ENCODE data around the gene SH3BP1. TPM values are rescaled to one million over a fixed set of nuclear protein-coding genes. Genes with fewer than 3 reads are reported as not detected.

SH3BP1 gene
- total and polyA plus RNA-seq, 2 of the 4 experiments (the other 2 are of a cell fraction): 8.8 to 33.3 TPM

DNA sequence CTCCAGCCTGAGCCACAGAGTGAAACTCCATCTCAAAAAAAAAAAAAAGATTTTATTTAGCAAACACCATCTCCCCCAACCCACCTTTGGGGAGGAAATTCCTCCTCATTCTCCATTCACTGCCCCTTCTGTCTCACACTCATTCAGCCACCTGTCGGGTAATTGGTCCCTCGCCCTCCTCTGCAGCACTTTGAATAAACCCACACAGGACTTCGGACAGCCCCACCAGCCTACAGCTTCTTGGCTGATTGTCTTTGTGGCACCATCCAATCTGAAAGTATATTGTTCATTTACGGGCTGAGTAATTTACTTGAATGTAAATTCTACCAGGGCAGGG is 38.3 kb upstream of the SH3BP1 start:
- H3K18ac ChIP-seq (ENCODE audit: low read depth, low read length): no peak overlapping the region
- H4K5ac ChIP-seq (ENCODE audit: low read depth, low read length): no peak overlapping the region
- no peaks in the 10 kb centered on the region for H3K9me1 ChIP-seq (ENCODE audit: insufficient read depth, low read length)
- no peak for DNase-seq
- intact Hi-C loops (cut with micrococcal nuclease): no loop called here
- no peak overlapping the region for H2AFZ ChIP-seq (replicated peaks; ENCODE audit: low read length, poor library complexity)
- no peak overlapping the region for H4K91ac ChIP-seq (ENCODE audit: insufficient read depth, low read depth, low read length)
- H2BK120ac ChIP-seq (ENCODE audit: low read depth, low read length): no peak overlapping the region
- 40% methylated on average over 1 of the region's 4 CpGs; no CpG with 5 or more reads in 1 of the 2 experiments for WGBS, 2 experiments (ENCODE audit: extremely low coverage in 2 of 2, insufficient read length in 1 of 2)
- no peak overlapping the region for H3K27ac ChIP-seq (ENCODE audit: insufficient read depth, low read length)
- in situ Hi-C loops (cut with MboI; ENCODE audit: low sequenced_read_pairs): no loop called here
- H4K8ac ChIP-seq (ENCODE audit: low read depth in 2 of 2, low read length in 2 of 2): no peak overlapping the region
- no peak overlapping the region for H2AK9ac ChIP-seq (replicated peaks; ENCODE audit: low read depth, low read length, poor library complexity)
- no TSS peak for BruUV-seq (replicated peaks)
- CTCF ChIA-PET: interaction anchor here (1.9 kb wide), 1 partner anchor 9 kb away, joined by 12 read pairs; no protein-coding TSS in a partner anchor
- H3K4ac ChIP-seq (ENCODE audit: low read depth, low read length): no peak overlapping the region
- dilution Hi-C loops (cut with HindIII; ENCODE audit: low sequenced_read_pairs, unreplicated experiment): no loop called here
- no peak overlapping the region for H3K14ac ChIP-seq (replicated peaks; ENCODE audit: low read depth, low read length)
- H3K23ac ChIP-seq (ENCODE audit: low read depth, low read length): no peak overlapping the region
- no peaks in the 10 kb centered on the region for H4K20me1 ChIP-seq (ENCODE audit: insufficient read depth, low read length)
- POLR2A ChIA-PET (ENCODE audit: unreplicated experiment): no interaction called here
- H3K9ac ChIP-seq (ENCODE audit: low read depth, low read length): no peak overlapping the region
- no peak for TF ChIP-seq FOS (IDR thresholded peaks at IDR 0.05; ENCODE audit: low read depth, low read length)
- TF ChIP-seq SMC3 (IDR thresholded peaks at IDR 0.05; ENCODE audit: low read depth, low read length): no peak
- TF ChIP-seq MAFK (IDR thresholded peaks at IDR 0.05; ENCODE audit: low read depth, low read length): no peak
- TF ChIP-seq, protein P1, sequence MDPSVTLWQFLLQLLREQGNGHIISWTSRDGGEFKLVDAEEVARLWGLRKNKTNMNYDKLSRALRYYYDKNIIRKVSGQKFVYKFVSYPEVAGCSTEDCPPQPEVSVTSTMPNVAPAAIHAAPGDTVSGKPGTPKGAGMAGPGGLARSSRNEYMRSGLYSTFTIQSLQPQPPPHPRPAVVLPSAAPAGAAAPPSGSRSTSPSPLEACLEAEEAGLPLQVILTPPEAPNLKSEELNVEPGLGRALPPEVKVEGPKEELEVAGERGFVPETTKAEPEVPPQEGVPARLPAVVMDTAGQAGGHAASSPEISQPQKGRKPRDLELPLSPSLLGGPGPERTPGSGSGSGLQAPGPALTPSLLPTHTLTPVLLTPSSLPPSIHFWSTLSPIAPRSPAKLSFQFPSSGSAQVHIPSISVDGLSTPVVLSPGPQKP (IDR thresholded peaks at IDR 0.05; ENCODE audit: borderline replicate concordance, low read depth, low read length): no peak
- no peak for TF ChIP-seq MAZ (IDR thresholded peaks at IDR 0.05; ENCODE audit: borderline replicate concordance, low read depth, low read length)
- no peak for TF ChIP-seq CHD1 (IDR thresholded peaks at IDR 0.05; ENCODE audit: low read depth, low read length)
- TF ChIP-seq, protein P2, sequence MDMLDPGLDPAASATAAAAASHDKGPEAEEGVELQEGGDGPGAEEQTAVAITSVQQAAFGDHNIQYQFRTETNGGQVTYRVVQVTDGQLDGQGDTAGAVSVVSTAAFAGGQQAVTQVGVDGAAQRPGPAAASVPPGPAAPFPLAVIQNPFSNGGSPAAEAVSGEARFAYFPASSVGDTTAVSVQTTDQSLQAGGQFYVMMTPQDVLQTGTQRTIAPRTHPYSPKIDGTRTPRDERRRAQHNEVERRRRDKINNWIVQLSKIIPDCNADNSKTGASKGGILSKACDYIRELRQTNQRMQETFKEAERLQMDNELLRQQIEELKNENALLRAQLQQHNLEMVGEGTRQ (IDR thresholded peaks at IDR 0.05; ENCODE audit: low read depth, low read length): no peak
- no peak for TF ChIP-seq POLR2A (IDR thresholded peaks at IDR 0.05; ENCODE audit: low read depth, low read length)
- no peak for TF ChIP-seq MXI1 (IDR thresholded peaks at IDR 0.05; ENCODE audit: borderline replicate concordance, low read depth, low read length)
- TF ChIP-seq, protein P3, sequence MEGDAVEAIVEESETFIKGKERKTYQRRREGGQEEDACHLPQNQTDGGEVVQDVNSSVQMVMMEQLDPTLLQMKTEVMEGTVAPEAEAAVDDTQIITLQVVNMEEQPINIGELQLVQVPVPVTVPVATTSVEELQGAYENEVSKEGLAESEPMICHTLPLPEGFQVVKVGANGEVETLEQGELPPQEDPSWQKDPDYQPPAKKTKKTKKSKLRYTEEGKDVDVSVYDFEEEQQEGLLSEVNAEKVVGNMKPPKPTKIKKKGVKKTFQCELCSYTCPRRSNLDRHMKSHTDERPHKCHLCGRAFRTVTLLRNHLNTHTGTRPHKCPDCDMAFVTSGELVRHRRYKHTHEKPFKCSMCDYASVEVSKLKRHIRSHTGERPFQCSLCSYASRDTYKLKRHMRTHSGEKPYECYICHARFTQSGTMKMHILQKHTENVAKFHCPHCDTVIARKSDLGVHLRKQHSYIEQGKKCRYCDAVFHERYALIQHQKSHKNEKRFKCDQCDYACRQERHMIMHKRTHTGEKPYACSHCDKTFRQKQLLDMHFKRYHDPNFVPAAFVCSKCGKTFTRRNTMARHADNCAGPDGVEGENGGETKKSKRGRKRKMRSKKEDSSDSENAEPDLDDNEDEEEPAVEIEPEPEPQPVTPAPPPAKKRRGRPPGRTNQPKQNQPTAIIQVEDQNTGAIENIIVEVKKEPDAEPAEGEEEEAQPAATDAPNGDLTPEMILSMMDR (conservative IDR thresholded peaks at IDR 0.05; ENCODE audit: low read depth, low read length): no peak
- no peak for TF ChIP-seq RAD21 (IDR thresholded peaks at IDR 0.05; ENCODE audit: low read length)
- no peak for TF ChIP-seq NFE2L2 (IDR thresholded peaks at IDR 0.05; ENCODE audit: low read depth, low read length)
- TF ChIP-seq CEBPB (IDR thresholded peaks at IDR 0.05; ENCODE audit: low read depth, low read length): no peak
- no peak overlapping the region for H3K4me2 ChIP-seq (ENCODE audit: low read depth, low read length)
- no peak overlapping the region for H3K56ac ChIP-seq (ENCODE audit: extremely low read depth, insufficient read depth, low read length)
- H3K4me1 ChIP-seq (ENCODE audit: control insufficient read depth, insufficient read depth, low read length): no peaks in the 10 kb centered on the region
- no peaks in the 10 kb centered on the region for H3K79me1 ChIP-seq (ENCODE audit: low read depth in 1 of 2, low read length in 2 of 2)
- no peak for ATAC-seq (ENCODE audit: low read depth)
- no peaks in the 10 kb centered on the region for H3K36me3 ChIP-seq (ENCODE audit: control insufficient read depth, insufficient read depth, low read length)
- no peak overlapping the region for H3K4me3 ChIP-seq (ENCODE audit: insufficient read depth, low read depth, low read length)
- no peak overlapping the region for H2BK20ac ChIP-seq (ENCODE audit: low read depth, low read length)
- H3K27me3 ChIP-seq (ENCODE audit: control insufficient read depth, insufficient read depth, low read length): peaks cover 13% of the 10 kb centered on the region
- H2BK5ac ChIP-seq (ENCODE audit: low read depth, low read length, poor library complexity, severe bottlenecking): no peak overlapping the region
- H2BK15ac ChIP-seq (ENCODE audit: low read depth, low read length): no peak overlapping the region
- H2AK5ac ChIP-seq (ENCODE audit: low read depth, low read length): no peak overlapping the region
- H3K9me3 ChIP-seq (ENCODE audit: control insufficient read depth, insufficient read depth, low read length): no peaks in the 10 kb centered on the region

All from IMR-90 (cell line).